MCF 10A (cell line): ENCODE results near the gene HOXC11. TPM values are rescaled to one million over a fixed set of nuclear protein-coding genes. Genes with fewer than 3 reads are reported as not detected.

Source experiments
- BruUV-seq: library from RNA; stranded (reverse); fragments of 400-500 nt; replicated peaks from 2 replicates; lab custom pipeline; 2021; lab: Mats Ljungman, UMichigan
- CTCF ChIA-PET: fragments of 300-600 bp; sonication (Branson Sonifier 250); formaldehyde crosslinking; extraction: SDS; loops from one replicate; lab custom pipeline; 2021; ENCODE audit warnings: antibody characterized with exemption, inconsistent platforms; lab: Yijun Ruan, JAX
- POLR2A ChIA-PET: fragments of 300-600, 350-650 bp; sonication (Branson Sonifier 250); formaldehyde crosslinking; extraction: SDS; loops from one replicate; lab custom pipeline; 2020; ENCODE audit warnings: antibody characterized with exemption, inconsistent platforms; lab: Yijun Ruan, JAX
- DNase-seq: peaks from one replicate; pipeline ENCODE4 v3.0.0-alpha.2; 2018; ENCODE audit not compliant: unreplicated experiment
- H3K27ac Mint-ChIP-seq: one replicate; pipeline ENCODE4 v1.8.0; 2022; ENCODE audit warnings: mild to moderate bottlenecking, low read depth, mixed read lengths; ENCODE audit not compliant: unreplicated experiment
- H3K27me3 Mint-ChIP-seq: one replicate; pipeline ENCODE4 v1.8.0; 2022; ENCODE audit warnings: mixed read lengths; ENCODE audit not compliant: insufficient read depth, unreplicated experiment
- H3K36me3 Mint-ChIP-seq: one replicate; pipeline ENCODE4 v1.8.0; 2022; ENCODE audit warnings: mild to moderate bottlenecking, moderate library complexity, mixed read lengths; ENCODE audit not compliant: insufficient read depth, unreplicated experiment
- H3K4me1 Mint-ChIP-seq: one replicate; pipeline ENCODE4 v1.8.0; 2022; ENCODE audit warnings: mixed read lengths; ENCODE audit not compliant: insufficient read depth, unreplicated experiment
- H3K4me3 Mint-ChIP-seq: one replicate; pipeline ENCODE4 v1.8.0; 2022; ENCODE audit warnings: mild to moderate bottlenecking, moderate library complexity, mixed read lengths; ENCODE audit not compliant: unreplicated experiment
- H3K9me3 Mint-ChIP-seq: one replicate; pipeline ENCODE4 v1.8.0; 2022; ENCODE audit warnings: mixed read lengths; ENCODE audit not compliant: unreplicated experiment
- CTCF ChIP-seq: fragments of 200-600 bp; IDR thresholded peaks from one replicate; pipeline ENCODE4 v1.8.0; 2022; ENCODE audit warnings: antibody characterized with exemption, mild to moderate bottlenecking; ENCODE audit not compliant: unreplicated experiment
- intact Hi-C: fragments of 100-400 bp; cut with micrococcal nuclease; formaldehyde crosslinking; loops from 2 replicates; pipeline ENCODE4 v1.14.1; 2022
- total RNA-seq: library from RNA; stranded (reverse); gene quantifications from 2 replicates; pipeline ENCODE4 v1.2.3, GENCODE V29; 2022

Gene HOXC11
- total RNA-seq, 1 experiment from 2014 or later = 1.2 TPM

- H3K36me3 Mint-ChIP-seq = no peaks in the 10 kb centered on the region
- H3K4me3 Mint-ChIP-seq = peak overlapping the region; percentile 75
- H3K4me1 Mint-ChIP-seq = peaks cover 22% of the 10 kb centered on the region
- intact Hi-C loops = no loop called here
- ChIA-PET CTCF (interaction anchor here (1.2 to 10.0 kb wide), 6 partner anchors 17 to 206 kb away, joined by 3 to 141 read pairs (median 12); partner anchors contain the start of genes HOXC6 and SMUG1), POLR2A (interaction anchor here (0.9 to 2.9 kb wide), 3 partner anchors 10 to 181 kb away, joined by 3 to 20 read pairs (median 5); partner anchors contain the start of gene HOXC9)
- BruUV-seq = no TSS peak
- DNase-seq = no peak
- H3K9me3 Mint-ChIP-seq = no peaks in the 10 kb centered on the region
- peak overlapping the region; percentile 79 for H3K27ac Mint-ChIP-seq
- TF ChIP-seq CTCF = no peak
- no peaks in the 10 kb centered on the region for H3K27me3 Mint-ChIP-seq
Observed at GRCh38 chr12:54010053-54010971, 37.4 kb downstream of the HOXC11 start.

- Mint-ChIP-seq H3K4me3 (no peak overlapping the region), H3K36me3 (no peaks in the 10 kb centered on the region), H3K9me3 (no peaks in the 10 kb centered on the region), H3K27ac (no peak overlapping the region), H3K4me1 (peaks cover 19% of the 10 kb centered on the region), H3K27me3 (no peaks in the 10 kb centered on the region)
- POLR2A ChIA-PET = no interaction called here
- CTCF ChIA-PET = interaction anchor here (0.7 to 10.0 kb wide), 3 partner anchors 181 to 203 kb away, joined by 6 to 141 read pairs (median 130); partner anchors contain the start of gene SMUG1
- DNase-seq = no peak
- BruUV-seq = no TSS peak
- intact Hi-C loops = no loop called here
- no peak for TF ChIP-seq CTCF
Observed at GRCh38 chr12:54010972-54011664, 38.2 kb downstream of the HOXC11 start.

- H3K27ac Mint-ChIP-seq = no peak overlapping the region
- CTCF ChIA-PET = interaction anchor here (0.7 to 3.8 kb wide), 6 partner anchors 21 to 347 kb away, joined by 3 to 16 read pairs (median 4); partner anchors contain the start of gene HOXC5
- no peak for DNase-seq
- BruUV-seq = no TSS peak
- TF ChIP-seq CTCF = no peak
- no peaks in the 10 kb centered on the region for H3K9me3 Mint-ChIP-seq
- intact Hi-C loops = no loop called here
- no peaks in the 10 kb centered on the region for H3K36me3 Mint-ChIP-seq
- POLR2A ChIA-PET = no interaction called here
- peaks cover 17% of the 10 kb centered on the region for H3K4me1 Mint-ChIP-seq
- H3K4me3 Mint-ChIP-seq = no peak overlapping the region
- no peaks in the 10 kb centered on the region for H3K27me3 Mint-ChIP-seq
Observed at GRCh38 chr12:54011665-54012532, 39.0 kb downstream of the HOXC11 start.
